NCI-H1048 (cell line): ENCODE measurements around the gene MAPK10.

Experiments used
- DNase-seq: peaks from one replicate; lab custom pipeline; 2025; lab: John Stamatoyannopoulos, UW

Gene MAPK10

DNA sequence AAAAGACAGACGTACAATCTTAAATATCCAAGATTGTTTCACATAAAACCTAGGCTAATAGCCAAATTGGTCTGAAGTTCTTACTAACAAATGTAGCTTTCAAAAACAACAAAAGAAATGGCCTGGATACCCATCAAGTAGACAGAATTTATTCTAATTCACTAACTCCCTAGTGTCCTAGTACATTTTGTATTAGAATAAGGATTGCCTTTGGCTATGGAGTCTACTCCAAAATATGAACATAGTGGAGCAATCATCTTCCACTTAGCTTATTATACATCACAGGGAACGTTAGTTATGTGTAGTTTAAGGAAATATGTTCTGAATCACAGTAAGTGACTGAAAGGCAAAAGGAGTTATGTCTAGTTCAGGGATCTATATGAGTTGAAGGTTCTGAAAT is 81.7 kb downstream of the MAPK10 start:
- DNase-seq: no peak

DNA sequence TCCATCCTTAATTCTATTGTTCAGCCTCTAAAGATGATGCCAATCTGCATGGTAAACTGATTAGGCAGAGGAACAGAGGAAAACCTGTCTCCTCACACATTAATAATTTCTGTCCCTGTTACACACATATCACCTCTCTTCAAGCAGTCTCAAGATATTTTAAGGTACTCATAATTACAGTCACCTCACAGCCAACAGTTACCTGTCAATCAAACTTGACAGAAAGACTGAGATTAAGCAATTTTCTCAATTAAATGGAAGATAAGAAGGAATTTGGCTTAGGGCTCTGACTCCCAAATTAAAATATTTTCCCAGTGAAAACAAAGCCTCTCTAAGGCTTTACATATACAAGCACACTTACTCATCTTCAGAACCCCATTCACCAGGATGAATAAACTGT is 85.2 kb downstream of the MAPK10 start:
- DNase-seq: no peak

- no peak for DNase-seq
These were observed 87.2 kb downstream of the MAPK10 start for GRCh38 chr4:86272669-86273068.

GRCh38 chr4:86271057-86271456 is 88.8 kb downstream of the MAPK10 start:
- no peak for DNase-seq

GRCh38 chr4:86269354-86269753 is 90.5 kb downstream of the MAPK10 start:
- DNase-seq: no peak

DNA sequence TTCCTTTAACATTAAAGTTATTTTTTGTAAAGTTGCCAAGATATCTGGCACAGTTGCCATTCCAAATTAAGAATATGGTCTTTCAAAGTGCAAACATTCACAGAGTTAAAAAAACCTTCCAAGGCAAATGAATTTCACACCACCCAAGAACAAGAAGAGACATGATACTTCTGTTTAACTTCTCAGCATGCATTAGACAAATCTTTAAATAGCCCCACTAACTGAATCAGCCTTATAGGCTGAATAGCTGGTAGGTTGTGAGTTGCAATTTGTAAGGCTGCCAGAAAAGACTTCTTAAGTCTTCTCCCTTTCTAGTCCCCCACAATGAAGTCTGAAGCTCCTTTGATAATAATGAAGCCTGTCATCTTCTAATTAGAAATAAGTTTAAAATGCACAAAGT is 95.6 kb downstream of the MAPK10 start:
- DNase-seq: no peak

- no peak for DNase-seq
These were observed 98.2 kb downstream of the MAPK10 start for GRCh38 chr4:86261636-86262035.

GRCh38 chr4:86256086-86256485 is 103.8 kb downstream of the MAPK10 start:
- no peak for DNase-seq

DNA sequence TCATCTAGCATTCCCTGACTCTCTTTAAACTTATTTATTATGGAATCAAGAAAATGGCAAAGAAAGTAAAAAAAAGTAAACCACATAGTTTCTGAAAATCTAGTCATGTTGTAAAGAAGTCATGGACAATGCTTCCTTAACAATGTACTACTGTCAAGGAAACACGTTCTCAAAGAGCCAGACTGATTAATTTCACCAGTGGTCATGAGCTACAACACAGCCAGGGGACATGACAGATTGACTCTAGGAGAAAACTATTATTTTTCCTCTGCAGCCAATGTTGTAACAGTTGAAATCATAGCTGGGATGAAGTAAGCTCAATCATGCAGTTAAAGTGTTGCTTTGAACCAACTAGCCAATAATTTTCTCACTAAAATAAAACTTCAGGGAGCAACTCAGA is 109.2 kb downstream of the MAPK10 start:
- no peak for DNase-seq

DNA sequence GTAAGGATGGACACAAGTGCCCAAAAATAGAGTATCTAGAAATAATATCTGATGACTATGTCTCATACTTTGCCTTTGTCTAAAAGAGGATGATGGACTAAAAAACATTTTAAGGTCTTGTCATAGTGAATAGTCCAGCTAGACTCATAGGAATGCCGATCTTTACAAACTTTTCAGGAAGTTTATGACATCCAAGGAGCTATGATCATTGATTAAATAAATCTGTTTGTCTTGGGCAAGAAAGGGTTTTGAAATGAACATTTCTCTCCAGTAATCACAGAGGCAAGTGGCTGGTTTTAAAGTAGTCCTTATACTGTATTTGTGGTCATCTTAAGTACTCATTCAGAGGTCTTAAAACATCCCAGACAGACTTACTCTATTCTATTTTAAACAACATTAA is 109.8 kb downstream of the MAPK10 start:
- DNase-seq: no peak

GRCh38 chr4:86249074-86249473 is 110.8 kb downstream of the MAPK10 start:
- DNase-seq: no peak

DNA sequence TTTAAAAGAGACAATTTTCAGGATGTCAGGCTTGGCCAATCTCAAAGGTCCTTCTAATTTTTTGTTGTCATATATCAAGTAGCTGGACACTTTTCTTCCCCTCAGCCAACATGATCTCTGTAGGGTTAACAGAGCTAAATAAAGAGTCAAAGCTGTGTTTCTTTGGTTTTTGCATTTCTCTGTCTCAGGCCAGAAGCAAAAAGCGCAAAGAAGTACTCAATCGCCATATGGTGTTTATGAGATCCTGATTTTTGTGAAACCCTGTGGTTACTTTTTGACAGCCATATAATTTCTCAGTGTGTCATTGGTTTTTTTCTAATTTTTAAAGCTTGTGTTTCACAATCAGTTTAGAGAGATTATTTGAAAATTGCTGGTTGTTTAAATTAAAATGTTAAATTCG is 111.9 kb downstream of the MAPK10 start:
- no peak for DNase-seq

DNA sequence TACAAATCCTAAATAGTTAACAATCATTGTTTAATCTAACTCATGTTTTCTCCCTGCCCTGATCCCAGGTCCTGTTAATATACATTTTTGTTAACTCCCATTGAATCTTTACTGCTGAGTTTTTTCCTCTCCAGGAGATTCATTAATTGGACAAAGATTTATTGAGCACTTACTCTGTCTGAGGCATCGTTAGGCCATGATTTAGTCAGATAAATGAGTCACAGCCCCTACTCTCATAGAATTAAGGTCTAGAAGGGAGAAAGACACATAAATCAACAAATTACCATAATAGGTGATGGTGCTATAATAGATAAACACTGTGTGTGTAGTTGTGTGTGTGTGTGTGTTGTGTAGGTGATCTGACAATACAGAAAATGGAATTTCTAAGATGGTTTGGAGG is 112.5 kb downstream of the MAPK10 start:
- no peak for DNase-seq

- no peak for DNase-seq
These were observed 116.1 kb downstream of the MAPK10 start for GRCh38 chr4:86243750-86244149.

GRCh38 chr4:86242677-86243076 is 117.2 kb downstream of the MAPK10 start:
- DNase-seq: no peak

GRCh38 chr4:86235549-86235948 is 124.3 kb downstream of the MAPK10 start:
- no peak for DNase-seq

DNA sequence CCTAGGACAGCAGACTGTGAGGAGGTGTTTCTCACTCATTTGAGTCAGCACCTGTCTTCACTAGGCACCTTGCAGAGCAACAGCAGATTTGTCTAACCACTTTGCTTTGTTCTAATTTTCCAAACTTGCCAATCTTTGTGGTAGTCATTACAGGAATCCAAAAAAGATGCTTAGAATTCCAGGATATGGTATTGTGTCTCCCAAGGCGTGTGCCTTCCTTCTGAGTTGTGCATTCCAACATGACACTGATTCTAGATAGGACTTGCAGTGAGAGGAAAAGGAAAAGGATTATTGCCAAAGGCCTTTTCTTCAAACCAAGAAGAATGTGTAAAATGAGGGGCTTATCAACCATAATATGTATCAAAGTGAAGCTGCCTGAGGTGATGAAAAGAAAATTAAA is 126.2 kb downstream of the MAPK10 start:
- DNase-seq: no peak

DNA sequence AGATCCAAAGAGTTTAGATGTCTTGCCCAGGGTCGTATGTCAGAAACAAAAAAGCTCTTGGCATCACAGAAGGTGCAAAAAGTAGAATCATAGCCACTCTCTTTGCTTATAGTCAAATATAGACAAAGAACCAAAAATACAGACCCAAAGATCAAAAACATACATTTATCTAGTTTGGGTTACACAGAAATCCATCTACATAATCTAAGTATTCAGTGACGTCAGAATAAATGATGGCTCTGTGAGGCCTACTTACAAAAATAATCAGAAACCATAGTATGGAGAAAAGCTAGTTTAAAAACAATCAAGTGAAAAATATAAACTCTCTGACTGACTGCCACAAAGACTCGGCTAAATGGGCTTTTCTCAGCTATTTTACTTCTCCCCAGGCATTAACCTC is 126.8 kb downstream of the MAPK10 start:
- no peak for DNase-seq

DNA sequence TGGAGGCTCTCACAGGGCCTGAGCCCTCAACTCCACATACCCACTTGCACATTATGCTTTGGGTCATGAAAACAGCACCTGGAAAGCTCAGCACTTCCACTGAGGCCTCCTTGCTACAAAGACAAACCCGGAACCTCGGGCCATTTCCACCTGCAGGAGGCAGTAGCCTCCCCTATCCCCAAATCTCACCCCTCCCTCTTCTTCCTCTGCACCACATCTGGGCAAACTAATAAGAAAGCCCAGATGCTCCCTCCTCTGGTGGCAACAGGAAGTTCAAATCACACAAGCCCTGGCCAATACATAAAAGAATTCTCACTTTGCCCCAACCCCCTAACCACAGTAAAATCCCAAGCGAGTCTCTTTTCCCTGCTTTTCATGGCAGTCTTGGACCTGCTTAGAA is 136.4 kb downstream of the MAPK10 start:
- no peak for DNase-seq

GRCh38 chr4:86221002-86221401 is 138.9 kb downstream of the MAPK10 start:
- DNase-seq: no peak

DNA sequence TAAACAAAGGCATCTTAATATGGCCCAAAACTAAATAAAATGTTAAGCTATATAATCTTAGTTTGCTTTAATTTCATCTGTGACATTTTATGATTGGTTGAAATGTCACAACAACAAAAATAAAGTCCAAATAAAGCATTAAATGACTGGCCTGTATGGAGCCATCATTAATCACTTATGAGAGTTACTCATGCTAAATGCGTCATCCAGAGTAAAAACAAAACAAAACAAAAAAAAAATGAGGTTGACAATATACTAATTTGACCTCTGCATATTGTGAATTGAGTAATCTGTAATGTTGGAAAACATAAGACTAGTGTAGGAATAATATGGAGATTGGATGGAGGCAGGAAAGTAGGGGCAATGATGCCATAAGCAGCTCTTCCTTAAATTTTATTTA is 139.7 kb downstream of the MAPK10 start:
- no peak for DNase-seq

DNA sequence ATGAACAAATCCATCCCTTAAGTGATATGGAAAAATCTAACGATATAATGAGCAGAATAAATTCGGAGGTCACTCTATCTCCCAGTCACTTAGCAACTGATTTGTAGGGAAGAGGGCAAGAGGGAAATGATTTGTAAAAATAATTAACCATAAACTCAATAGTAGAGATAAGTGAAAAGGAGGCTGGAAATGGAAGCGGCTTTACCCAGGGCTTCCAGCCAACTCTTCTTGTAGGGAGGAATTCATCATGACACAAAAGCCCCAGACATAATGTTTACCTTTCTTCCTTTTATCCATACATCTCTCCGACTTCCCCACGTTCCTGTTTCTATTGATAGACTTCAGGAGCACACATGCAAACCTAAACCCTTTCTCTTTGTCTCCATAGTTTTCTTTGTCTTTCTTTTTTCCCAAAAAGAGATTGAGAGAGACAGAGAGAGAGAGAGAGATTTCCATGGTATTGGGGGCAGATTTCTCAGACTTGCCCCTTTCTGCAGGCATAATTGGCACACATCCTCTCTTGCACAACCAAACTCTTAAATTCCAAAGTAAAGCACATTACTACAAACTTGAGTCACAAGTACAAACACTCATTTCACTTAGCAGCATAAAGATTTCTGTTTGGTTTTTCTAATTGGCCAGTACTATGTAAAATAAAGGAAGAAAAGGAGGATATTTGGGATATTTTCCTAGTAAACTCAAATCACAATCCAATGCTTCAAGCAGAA is 140.9 kb downstream of the MAPK10 start:
- DNase-seq: no peak

DNA sequence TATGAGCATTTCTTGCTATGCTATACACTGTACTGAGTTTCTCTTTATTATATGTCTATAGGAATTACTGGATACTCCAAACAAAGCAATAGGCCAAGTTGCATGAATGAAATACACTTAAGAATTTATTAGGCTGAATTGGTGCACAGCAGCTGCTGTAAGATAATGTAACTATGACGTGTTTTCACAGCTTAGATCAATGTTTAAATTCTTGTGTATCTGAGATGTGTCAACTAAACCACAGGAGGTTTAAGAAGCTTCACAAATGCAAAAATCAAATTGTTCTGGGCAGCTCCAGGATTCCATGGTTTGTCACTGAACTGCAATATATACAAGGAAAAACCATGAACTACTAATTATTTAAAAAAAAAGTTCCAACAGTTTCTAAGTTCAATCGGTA is 156.7 kb downstream of the MAPK10 start:
- no peak for DNase-seq

DNA sequence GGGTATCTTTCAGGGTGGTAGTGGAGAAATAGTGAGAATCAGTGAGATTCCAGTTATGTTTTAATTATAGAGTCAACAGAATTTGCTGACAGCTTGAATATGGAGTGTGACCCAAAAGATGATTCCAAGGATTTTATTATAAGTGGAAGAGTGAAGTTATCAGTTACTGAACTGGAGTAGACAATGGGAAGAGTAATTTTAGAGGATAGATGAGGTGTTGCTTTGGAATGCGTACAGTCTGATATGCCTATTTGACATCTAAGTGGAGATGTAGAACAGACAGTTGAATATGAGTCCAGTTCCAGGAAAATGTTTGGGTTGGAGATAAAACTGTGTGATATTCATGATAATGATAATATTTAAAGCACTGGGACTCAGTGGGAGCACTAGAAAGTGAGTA is 174.2 kb downstream of the MAPK10 start:
- no peak for DNase-seq

DNA sequence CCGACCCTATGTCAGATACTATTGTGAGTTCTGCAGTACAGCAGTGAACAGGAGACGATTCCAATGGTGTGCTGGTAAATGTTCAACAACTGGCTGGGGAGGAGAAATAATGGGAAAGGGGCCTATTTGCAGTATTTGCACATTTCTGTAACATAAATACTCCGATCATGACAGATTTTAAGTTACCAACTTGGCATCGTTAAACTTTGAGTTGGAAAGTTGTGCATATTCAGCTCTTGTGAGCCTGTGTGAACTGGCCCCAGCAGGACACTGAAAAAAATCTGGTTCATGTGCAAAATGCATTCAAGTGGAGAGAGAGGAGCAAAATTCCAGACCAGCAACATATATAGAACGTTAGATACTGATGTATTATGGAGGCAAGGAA is 175.0 kb downstream of the MAPK10 start:
- DNase-seq: no peak
